HS-27A (cell line): ENCODE results near the gene CHAC1.

Experiments
- DNase-seq: peaks from one replicate; pipeline ENCODE4 v3.0.0-alpha.2; 2012; ENCODE audit warnings: low read depth, missing footprints

Gene CHAC1

DNA sequence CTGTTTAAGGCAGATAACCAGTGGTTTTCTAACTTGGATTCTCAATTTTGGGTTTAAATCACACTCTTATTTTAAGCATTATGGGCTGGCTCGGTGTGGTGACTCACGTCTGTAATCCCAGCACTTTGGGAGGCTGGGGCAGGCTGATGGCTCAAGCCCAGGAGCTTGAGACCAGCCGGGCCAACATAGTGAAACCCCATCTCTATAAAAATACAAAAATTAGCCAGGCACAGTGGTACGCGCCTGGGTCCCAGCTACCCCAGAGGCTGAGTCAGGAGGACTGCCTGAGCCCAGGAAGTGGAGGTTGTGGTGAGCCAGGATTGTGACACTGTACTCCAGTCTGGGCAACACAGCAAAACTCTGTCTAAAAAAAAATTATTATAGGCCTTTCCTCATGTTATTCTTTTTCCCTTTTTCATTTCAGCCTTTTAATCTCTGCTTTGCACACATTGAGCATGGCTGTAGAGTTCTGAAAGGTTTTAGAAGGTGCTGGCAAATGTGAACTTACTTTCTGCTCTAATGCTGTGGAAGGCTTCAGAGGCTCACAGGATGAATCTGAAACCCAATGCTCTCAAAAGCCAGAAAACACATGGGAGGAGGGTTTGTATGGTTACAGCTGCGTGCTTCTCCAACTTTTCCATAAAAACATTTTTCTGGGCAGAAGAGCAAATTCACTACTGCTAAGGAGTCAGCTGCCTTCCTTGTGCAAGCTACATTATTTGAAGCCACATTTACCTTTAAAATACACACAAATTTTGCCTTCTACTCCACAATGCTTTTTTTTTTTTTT is 32.5 kb downstream of the CHAC1 start:
- no peak for DNase-seq

- no peak for DNase-seq
Observed at GRCh38 chr15:40986820-40987219, 33.5 kb downstream of the CHAC1 start.

GRCh38 chr15:40988156-40988555 is 34.9 kb downstream of the CHAC1 start:
- DNase-seq, result no peak

- no peak for DNase-seq
Observed at GRCh38 chr15:40990080-40990479, 36.8 kb downstream of the CHAC1 start.

DNA sequence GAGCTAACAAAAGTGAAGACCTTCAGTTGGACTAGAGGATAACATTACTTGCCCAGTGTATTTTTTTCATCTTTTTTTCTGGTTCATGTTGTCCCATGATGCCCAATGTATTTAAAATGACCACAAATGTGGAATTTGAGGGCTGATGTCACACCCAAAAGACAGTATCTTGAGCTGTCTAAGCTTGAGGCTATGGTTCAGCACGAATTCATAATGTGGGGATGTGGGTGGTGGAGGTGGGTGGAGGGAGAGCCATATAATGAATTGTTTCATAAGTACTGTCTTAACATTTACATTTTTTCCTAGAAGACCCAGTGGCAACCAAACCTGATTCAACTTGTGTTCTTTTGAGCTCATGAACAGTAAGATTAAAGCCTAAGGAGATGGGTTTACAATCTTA is 37.5 kb downstream of the CHAC1 start:
- no peak for DNase-seq

- DNase-seq, result no peak
Observed at GRCh38 chr15:40991355-40991754, 38.1 kb downstream of the CHAC1 start.

GRCh38 chr15:40992241-40992741 is 39.0 kb downstream of the CHAC1 start:
- no peak for DNase-seq

DNA sequence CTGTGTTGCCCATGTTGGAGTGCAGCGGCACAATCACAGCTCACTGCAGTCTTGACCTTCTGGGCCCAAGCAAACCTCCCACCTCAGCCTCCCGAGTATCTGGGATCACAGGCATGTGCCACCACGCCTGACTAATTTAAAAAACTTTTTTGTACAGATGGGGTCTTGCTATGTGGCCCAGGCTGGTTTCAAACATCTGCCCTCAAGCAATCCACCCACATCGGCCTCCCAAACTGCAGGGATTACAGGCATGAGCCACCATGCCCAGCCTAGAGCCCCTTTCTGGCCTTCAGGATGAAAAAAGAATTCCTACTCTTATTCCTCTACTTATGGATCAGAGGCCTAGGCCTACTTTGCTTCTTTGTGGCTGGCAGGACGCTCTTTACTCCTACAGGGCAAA is 39.6 kb downstream of the CHAC1 start:
- DNase-seq, result no peak

DNA sequence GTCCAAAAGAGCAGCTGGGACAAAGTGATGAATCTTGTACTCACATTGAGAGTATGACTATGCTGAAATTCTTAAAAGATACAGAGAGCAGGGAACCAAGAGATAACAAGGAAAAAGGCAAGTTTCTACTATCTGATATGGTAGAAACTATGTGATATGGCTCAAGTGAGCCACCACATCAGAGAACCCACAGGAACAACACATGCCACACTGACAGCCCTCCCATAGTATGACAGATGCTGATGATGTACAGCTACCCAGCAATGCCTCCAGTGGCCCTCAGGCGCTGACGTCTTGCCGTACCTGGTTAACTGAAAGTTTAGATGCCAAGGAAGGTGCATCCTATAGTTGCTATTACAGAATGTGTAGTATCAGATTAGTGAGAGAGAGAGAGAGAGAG is 42.4 kb downstream of the CHAC1 start:
- DNase-seq, result no peak

GRCh38 chr15:40999190-40999589 is 45.9 kb downstream of the CHAC1 start:
- DNase-seq, result no peak

DNA sequence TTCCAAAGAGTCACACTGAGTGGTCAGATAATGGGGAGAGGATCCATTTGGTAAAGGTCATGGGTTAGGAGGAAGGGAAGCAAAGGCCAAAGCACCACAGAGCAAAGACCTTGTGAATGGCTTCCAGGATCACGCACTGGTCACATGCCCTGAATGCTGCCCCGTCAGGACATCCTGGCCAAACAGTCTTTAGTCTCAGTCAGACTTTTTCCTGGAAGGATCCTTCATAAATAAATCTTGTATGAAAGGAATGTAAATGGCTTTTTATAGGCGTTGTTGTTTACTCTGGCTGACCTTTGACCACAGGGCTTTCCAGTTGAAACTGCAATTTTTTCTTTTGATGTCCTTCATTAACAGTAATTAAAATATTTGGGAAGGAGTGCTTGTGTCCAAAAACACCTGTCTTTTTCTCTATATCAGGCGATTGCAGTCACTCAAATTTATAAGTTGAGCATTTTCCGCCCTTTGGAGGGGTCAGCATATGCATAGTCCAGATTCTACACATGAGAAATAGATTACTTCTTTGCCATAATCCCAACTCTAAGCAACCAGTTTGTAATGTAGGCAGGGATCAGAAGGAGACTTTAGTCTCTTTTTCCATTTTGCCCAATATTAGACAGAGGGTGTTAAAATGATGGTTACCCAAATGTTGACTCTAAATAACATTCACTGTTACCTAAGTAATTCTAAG is 48.4 kb downstream of the CHAC1 start:
- no peak for DNase-seq

- no peak for DNase-seq
Observed at GRCh38 chr15:41004490-41004889, 51.2 kb downstream of the CHAC1 start.
